GM19463 (cell line): ENCODE data around the gene FCHSD2.
"Not testable (repeated sequence)": the region's sequence is repeated elsewhere in the genome, so short reads cannot be mapped to it uniquely, and the experiment has no call there.

ENCODE experiments used
- ATAC-seq: cut with Tn5 transposase; IDR thresholded peaks from one replicate; pipeline ENCODE4 v1.9.1; 2021; ENCODE audit warnings: mild to moderate bottlenecking, moderate library complexity; ENCODE audit not compliant: unreplicated experiment

The FCHSD2 gene

GRCh38 chr11:73017024-73017751 lies 124.9 kb downstream of the FCHSD2 start:
- ATAC-seq: no peak

DNA sequence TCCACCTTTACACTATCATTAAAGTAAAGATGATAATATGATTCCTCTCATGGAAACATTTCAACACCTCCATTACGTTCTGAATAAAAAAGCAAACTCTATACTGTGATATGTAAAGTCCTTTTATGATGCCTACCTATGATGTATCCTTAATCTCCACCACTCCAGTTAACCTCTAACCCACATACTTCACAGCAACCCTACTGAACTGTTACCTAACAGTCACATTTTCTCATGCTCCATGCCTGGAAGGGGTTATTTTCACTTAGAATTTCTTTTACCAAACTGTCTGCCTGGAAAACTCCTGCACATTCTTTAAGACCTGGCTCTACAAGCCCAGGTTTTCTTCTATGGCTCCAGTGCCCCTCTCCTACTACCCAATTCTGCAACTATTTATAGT lies 129.1 kb downstream of the FCHSD2 start:
- no peak for ATAC-seq

- ATAC-seq: no peak
Observed at GRCh38 chr11:73012121-73012863, 129.8 kb downstream of the FCHSD2 start.

DNA sequence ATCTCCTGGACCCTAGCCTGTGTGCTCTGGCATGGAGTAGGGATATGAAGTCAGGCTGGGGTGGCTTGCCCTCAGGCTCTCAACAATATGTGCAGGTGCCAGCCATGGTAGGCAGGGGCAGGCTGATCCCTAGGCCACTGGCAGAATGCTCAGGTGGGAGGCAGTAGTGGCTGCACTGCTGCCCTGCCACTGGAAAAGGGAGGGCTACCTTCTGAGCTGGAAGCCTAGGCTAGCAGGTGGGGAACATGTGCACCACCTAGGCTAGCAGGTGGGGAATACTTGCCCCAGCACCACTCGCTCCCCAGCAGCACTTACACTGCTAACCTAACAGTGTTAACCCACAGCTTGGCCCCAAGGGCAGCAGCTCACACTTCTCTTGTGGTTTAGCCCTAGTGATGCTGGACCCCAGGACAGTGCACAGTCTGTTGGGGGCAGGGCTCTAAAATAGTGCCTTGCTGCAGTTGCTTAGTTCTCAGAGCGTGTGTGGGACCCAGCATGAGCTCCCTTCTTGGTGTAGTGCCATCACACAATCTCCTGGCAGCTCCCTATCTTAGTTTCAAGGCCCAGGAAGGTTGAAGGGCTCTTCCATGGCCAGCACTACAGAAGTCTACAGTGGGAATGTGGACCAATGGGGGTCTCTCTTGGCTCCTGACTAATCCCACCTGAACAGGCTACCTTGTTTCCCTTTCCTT lies 130.8 kb downstream of the FCHSD2 start:
- ATAC-seq: no peak

DNA sequence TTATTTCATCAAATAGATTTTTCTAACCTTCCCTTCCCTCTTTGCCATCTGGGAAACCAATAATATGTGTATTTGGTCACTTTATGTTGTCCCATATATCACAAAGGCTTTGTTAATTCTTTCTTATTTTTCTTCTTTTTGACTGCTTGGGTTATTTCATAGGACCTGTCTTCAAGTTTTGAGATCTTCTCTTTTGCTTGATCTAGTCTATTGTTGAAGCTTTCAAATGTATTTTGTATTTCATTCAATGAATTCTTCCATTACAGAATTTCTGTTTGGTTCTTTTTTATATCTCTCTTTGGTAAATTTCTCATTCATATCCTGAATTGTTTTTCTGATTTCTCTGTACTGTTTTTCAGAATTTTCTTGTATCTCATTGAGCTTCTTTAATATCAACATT lies 132.1 kb downstream of the FCHSD2 start:
- ATAC-seq: no peak

GRCh38 chr11:73004088-73004487 lies 138.0 kb downstream of the FCHSD2 start:
- no peak for ATAC-seq

GRCh38 chr11:73003088-73003487 lies 139.0 kb downstream of the FCHSD2 start:
- no peak for ATAC-seq

DNA sequence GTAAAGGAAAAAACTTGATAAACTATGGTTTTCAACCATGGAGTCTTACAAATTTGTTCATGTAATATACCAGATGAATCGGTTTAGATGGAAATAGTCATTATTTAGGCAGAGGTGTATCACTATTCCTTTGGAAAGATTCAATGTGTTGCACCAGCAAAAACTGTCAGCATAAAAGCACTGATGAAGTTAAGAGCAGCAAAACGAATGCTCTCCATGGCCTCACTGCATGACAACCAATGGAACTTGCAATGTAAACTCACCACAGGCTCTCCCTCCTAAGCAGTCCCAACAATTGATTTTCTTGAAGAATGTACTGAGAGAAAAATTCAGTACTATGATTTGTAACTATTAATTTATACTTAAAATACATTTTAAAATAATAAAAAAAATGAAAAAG lies 139.9 kb downstream of the FCHSD2 start:
- ATAC-seq: no peak

GRCh38 chr11:73001615-73002014 lies 140.5 kb downstream of the FCHSD2 start:
- no peak for ATAC-seq

GRCh38 chr11:72998676-72999075 lies 143.4 kb downstream of the FCHSD2 start:
- no peak for ATAC-seq

DNA sequence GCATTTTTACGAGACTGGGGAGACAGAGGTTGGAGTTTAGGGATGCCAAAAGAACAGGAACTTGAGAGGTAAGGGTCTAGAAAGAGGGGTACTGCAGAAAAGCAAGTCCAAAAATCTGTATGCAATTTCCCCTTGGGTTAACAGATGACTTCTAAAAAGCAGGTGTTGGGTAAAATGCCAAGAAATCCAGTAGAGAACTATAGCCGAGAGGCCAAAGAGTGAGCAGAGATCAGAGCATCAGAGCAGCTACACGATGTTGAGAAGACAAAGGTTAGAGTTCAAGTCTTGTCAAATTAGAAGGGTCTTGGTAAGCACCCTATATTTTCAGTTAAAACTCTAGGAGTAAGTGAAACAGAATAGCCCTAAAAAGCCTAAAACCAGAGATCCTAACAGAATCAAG lies 145.2 kb downstream of the FCHSD2 start:
- ATAC-seq: no peak

- no peak for ATAC-seq
Observed at GRCh38 chr11:72989727-72990126, 152.4 kb downstream of the FCHSD2 start.

GRCh38 chr11:72988821-72989220 lies 153.3 kb downstream of the FCHSD2 start:
- ATAC-seq: no peak

GRCh38 chr11:72985645-72986044 lies 156.5 kb downstream of the FCHSD2 start:
- no peak for ATAC-seq

DNA sequence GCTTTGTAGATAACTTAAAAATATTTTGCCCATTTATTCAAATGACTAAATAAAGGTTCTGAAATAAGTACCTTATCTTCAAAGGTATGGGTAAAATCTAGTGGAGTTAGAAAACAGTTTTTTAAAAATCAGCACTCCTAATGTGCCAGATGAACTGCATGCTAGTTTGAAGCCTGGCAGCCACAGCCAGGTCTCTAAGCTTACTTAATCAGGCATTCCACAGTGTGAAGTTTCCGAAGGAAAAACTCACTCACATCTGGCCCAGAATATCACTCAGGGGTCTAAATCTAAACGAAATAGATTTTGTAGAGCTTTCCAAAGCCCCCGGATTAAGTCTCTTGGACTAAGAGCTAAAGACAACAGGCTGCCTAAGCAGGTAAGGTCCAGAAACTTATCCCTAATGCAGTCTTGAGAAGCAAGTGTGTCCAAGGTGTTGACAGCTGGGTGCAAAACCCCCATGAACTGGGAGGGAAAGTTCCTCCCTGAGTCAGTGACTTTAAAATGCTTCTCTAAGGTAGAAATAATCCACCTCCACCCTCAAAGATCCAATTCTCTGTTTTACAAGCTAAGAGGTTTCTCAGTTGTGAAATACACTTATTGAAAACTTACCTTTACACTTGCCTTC lies 157.6 kb downstream of the FCHSD2 start:
- no peak for ATAC-seq

DNA sequence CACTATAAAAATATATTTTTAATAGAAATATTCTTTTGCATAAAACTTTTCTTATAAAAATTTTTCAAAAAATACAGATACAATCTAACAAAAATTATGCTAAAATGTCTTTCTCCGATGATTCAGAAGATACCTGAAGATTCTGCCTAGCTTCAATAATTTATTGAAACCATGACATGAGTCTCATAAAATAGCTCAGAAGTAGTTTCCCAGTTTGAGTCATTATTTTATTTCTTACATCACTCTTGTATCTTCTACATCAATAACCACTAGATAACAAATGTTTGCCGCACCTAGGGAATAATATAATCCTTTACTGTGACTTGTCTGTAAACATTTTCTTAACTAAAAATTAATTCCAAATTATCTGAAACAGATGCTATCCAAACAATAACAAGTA lies 158.6 kb downstream of the FCHSD2 start:
- no peak for ATAC-seq

GRCh38 chr11:72981971-72982685 lies 160.0 kb downstream of the FCHSD2 start:
- no peak for ATAC-seq

GRCh38 chr11:72981080-72981479 lies 161.0 kb downstream of the FCHSD2 start:
- no peak for ATAC-seq

- ATAC-seq: not testable (repeated sequence)
Observed at GRCh38 chr11:72977782-72978181, 164.3 kb downstream of the FCHSD2 start.

DNA sequence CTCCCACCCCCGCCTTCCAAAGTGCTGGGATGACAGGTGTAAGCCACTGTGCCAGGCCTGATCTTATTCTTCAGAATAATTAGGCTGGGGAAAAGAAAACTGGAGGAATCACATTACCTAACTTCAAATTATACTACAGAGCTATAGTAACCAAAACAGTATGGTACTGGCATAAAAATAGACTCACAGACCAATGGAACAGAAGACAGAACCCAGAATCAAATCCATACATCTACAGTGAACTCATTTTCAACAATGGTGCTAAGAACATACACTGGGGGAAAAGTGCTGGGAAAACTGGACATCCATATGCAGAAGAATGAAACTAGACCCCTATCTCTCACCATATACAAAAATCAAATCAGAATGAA lies 165.6 kb downstream of the FCHSD2 start:
- not testable (repeated sequence) for ATAC-seq
